ENCODE results near the gene MED4. TPM values are rescaled to one million over a fixed set of nuclear protein-coding genes. Genes with fewer than 3 reads are reported as not detected.

The MED4 gene
- total and polyA plus RNA-seq, 2 of the 8 experiments (the other 6 are each of a cell fraction or from before 2014, with no cell fraction given), result 25.7 to 48.1 TPM

DNA sequence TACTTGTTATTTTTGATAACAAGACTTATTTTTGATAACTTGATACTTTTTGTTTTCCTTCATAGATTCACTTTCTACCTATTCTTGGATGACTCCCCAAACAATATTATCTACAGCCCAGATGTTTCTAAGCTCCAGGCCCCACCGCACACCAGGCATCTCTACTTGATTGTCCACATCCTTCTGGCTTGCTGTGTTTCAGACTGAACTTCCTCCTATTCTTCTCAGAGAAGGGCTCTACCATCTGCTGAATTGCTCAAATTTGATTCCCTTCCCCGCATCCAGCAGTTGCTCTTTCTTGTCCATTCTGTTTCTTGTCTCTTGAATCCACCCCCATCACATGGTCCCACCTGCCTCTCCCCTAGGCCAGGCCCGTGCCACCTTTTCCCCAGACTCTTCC, 44.4 kb downstream of the MED4 start:
- no peak overlapping the region for H3K14ac ChIP-seq (ENCODE audit: insufficient read length)
- no peak overlapping the region for H2BK20ac ChIP-seq (ENCODE audit: low read length)
- ChIA-PET CTCF (ENCODE audit: partially characterized antibody) (interaction anchor here (0.7 to 6.1 kb wide), 2 partner anchors 12 to 564 kb away, joined by 3 to 50 read pairs; partner anchors contain the start of gene NUDT15), POLR2A (ENCODE audit: partially characterized antibody) (interaction anchor here (1.2 to 8.0 kb wide), 2 partner anchors 10 to 13 kb away, joined by 5 to 48 read pairs; partner anchors contain the start of gene NUDT15)
- H3K79me1 ChIP-seq (ENCODE audit: low read depth, low read length), result no peaks in the 10 kb centered on the region
- H4K20me1 ChIP-seq (replicated peaks in 1 of 2; ENCODE audit: control insufficient read depth in 1 of 2, insufficient read depth in 2 of 2, low read length in 2 of 2), result no peaks in the 10 kb centered on the region
- H2BK120ac ChIP-seq (replicated peaks; ENCODE audit: low read depth, low read length), result no peak overlapping the region
- no peak overlapping the region for H2AK5ac ChIP-seq (ENCODE audit: low read depth, low read length)
- H3K79me2 ChIP-seq (ENCODE audit: control insufficient read depth in 1 of 2, insufficient read depth in 2 of 2, low read length in 2 of 2), result no peaks in the 10 kb centered on the region
- 97% methylated on average over 3 of the region's 3 CpGs; no CpG with 5 or more reads in 1 of the 2 experiments for WGBS, 2 experiments (ENCODE audit: extremely low coverage in 1 of 2, insufficient coverage in 1 of 2, insufficient read length in 1 of 2, insufficient replicate concordance in 2 of 2, low coverage in 1 of 2, low lambda C conversion rate in 2 of 2, missing lambda C conversion rate in 1 of 2)
- peaks cover 2 to 31% (median 9%) of the 10 kb centered on the region in 4 experiments for H3K36me3 ChIP-seq (ENCODE audit: control insufficient read depth in 2 of 4, insufficient read depth in 4 of 4, low read length in 3 of 4)
- no peaks in the 10 kb centered on the region for H3K23me2 ChIP-seq (ENCODE audit: low read depth, low read length)
- H3K18ac ChIP-seq (ENCODE audit: extremely low read depth, low read length), result no peak overlapping the region
- no peak overlapping the region for H4K8ac ChIP-seq (ENCODE audit: extremely low read depth, insufficient read depth, low read length)
- H3K27ac ChIP-seq (ENCODE audit: low read depth, low read length), result no peak overlapping the region
- H2AFZ ChIP-seq (ENCODE audit: low read length), result no peak overlapping the region
- H2BK12ac ChIP-seq (ENCODE audit: low read depth, low read length), result no peak overlapping the region
- no peaks in the 10 kb centered on the region for H3K27me3 ChIP-seq (replicated peaks in 1 of 4; ENCODE audit: control insufficient read depth in 3 of 4, extremely low read depth in 1 of 4, insufficient read depth in 3 of 4, low read length in 3 of 4)
- no peak overlapping the region for H3K56ac ChIP-seq (replicated peaks; ENCODE audit: insufficient read length, low read depth, low read length)
- H2BK15ac ChIP-seq (ENCODE audit: low read length), result no peak overlapping the region
- no peak overlapping the region for H3K4me2 ChIP-seq (ENCODE audit: insufficient read depth in 1 of 2, low read depth in 2 of 2, low read length in 2 of 2)
- no peaks in the 10 kb centered on the region for H3K9me3 ChIP-seq (ENCODE audit: insufficient read depth in 2 of 2, low read depth in 1 of 2, low read length in 1 of 2)
- no peak overlapping the region for H3K9ac ChIP-seq (replicated peaks in 1 of 4; ENCODE audit: extremely low read depth in 1 of 4, low read depth in 3 of 4, low read length in 3 of 4)
- H3K4me3 ChIP-seq (ENCODE audit: extremely low read depth in 1 of 4, insufficient read depth in 2 of 4, low read depth in 3 of 4, low read length in 4 of 4), result no peak overlapping the region
- no peak overlapping the region for H3K23ac ChIP-seq (ENCODE audit: insufficient read length)
- no peak overlapping the region for H3K4ac ChIP-seq (replicated peaks; ENCODE audit: insufficient read length, low read depth, low read length)
- no peak for DNase-seq (ENCODE audit: low read depth in 1 of 2, low spot score in 2 of 2)
- no peak overlapping the region for H4K91ac ChIP-seq (replicated peaks; ENCODE audit: insufficient read length, low read length)
- H4K5ac ChIP-seq (ENCODE audit: insufficient read length, low read depth, low read length), result no peak overlapping the region
- H3K4me1 ChIP-seq (replicated peaks in 1 of 4; ENCODE audit: control insufficient read depth in 3 of 4, insufficient read depth in 4 of 4, low read length in 3 of 4), result no peaks in the 10 kb centered on the region
- H2BK5ac ChIP-seq (ENCODE audit: low read depth, low read length), result no peak overlapping the region
- no peak for FAIRE-seq
- no peak for TF ChIP-seq YY1 (IDR thresholded peaks at IDR 0.05; ENCODE audit: low read depth, low read length)
- TF ChIP-seq GABPA (IDR thresholded peaks at IDR 0.05; ENCODE audit: borderline replicate concordance, insufficient read depth, low read length), result no peak
- no peak for TF ChIP-seq POU5F1 (IDR thresholded peaks at IDR 0.05; ENCODE audit: low read depth, low read length)
- no peak for TF ChIP-seq POLR2AphosphoS5 (IDR thresholded peaks at IDR 0.05; ENCODE audit: low read depth, low read length)
- no peak for TF ChIP-seq PHF8 (conservative IDR thresholded peaks at IDR 0.05; ENCODE audit: low read depth, low read length)
- TF ChIP-seq TBP (IDR thresholded peaks at IDR 0.05; ENCODE audit: low read depth, low read length), result no peak
- TF ChIP-seq JUND (IDR thresholded peaks at IDR 0.05; ENCODE audit: low read length), result no peak
- TF ChIP-seq, protein P1, sequence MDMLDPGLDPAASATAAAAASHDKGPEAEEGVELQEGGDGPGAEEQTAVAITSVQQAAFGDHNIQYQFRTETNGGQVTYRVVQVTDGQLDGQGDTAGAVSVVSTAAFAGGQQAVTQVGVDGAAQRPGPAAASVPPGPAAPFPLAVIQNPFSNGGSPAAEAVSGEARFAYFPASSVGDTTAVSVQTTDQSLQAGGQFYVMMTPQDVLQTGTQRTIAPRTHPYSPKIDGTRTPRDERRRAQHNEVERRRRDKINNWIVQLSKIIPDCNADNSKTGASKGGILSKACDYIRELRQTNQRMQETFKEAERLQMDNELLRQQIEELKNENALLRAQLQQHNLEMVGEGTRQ (IDR thresholded peaks at IDR 0.05; ENCODE audit: low read length), result no peak
- no peak for TF ChIP-seq HDAC6 (IDR thresholded peaks at IDR 0.05; ENCODE audit: low read depth, low read length)
- TF ChIP-seq, protein P2, sequence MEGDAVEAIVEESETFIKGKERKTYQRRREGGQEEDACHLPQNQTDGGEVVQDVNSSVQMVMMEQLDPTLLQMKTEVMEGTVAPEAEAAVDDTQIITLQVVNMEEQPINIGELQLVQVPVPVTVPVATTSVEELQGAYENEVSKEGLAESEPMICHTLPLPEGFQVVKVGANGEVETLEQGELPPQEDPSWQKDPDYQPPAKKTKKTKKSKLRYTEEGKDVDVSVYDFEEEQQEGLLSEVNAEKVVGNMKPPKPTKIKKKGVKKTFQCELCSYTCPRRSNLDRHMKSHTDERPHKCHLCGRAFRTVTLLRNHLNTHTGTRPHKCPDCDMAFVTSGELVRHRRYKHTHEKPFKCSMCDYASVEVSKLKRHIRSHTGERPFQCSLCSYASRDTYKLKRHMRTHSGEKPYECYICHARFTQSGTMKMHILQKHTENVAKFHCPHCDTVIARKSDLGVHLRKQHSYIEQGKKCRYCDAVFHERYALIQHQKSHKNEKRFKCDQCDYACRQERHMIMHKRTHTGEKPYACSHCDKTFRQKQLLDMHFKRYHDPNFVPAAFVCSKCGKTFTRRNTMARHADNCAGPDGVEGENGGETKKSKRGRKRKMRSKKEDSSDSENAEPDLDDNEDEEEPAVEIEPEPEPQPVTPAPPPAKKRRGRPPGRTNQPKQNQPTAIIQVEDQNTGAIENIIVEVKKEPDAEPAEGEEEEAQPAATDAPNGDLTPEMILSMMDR (IDR thresholded peaks at IDR 0.05; ENCODE audit: control extremely low read depth in 1 of 3, insufficient read depth in 1 of 3, low read depth in 1 of 3, low read length in 3 of 3), result no peak
- TF ChIP-seq SP4 (IDR thresholded peaks at IDR 0.05; ENCODE audit: low read length), result no peak
- no peak for TF ChIP-seq POLR2A (IDR thresholded peaks at IDR 0.05; ENCODE audit: control extremely low read depth in 1 of 2, low read depth in 2 of 2, low read length in 2 of 2)
